ENCODE results near the gene RNF128. TPM values are rescaled to one million over a fixed set of nuclear protein-coding genes. Genes with fewer than 3 reads are reported as not detected.

Gene RNF128, protein sequence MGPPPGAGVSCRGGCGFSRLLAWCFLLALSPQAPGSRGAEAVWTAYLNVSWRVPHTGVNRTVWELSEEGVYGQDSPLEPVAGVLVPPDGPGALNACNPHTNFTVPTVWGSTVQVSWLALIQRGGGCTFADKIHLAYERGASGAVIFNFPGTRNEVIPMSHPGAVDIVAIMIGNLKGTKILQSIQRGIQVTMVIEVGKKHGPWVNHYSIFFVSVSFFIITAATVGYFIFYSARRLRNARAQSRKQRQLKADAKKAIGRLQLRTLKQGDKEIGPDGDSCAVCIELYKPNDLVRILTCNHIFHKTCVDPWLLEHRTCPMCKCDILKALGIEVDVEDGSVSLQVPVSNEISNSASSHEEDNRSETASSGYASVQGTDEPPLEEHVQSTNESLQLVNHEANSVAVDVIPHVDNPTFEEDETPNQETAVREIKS
- 10 to 100 TPM in 1 of 2 donors, 1 to 10 TPM in 1; 3.7 to 23.1 TPM for total RNA-seq

DNA sequence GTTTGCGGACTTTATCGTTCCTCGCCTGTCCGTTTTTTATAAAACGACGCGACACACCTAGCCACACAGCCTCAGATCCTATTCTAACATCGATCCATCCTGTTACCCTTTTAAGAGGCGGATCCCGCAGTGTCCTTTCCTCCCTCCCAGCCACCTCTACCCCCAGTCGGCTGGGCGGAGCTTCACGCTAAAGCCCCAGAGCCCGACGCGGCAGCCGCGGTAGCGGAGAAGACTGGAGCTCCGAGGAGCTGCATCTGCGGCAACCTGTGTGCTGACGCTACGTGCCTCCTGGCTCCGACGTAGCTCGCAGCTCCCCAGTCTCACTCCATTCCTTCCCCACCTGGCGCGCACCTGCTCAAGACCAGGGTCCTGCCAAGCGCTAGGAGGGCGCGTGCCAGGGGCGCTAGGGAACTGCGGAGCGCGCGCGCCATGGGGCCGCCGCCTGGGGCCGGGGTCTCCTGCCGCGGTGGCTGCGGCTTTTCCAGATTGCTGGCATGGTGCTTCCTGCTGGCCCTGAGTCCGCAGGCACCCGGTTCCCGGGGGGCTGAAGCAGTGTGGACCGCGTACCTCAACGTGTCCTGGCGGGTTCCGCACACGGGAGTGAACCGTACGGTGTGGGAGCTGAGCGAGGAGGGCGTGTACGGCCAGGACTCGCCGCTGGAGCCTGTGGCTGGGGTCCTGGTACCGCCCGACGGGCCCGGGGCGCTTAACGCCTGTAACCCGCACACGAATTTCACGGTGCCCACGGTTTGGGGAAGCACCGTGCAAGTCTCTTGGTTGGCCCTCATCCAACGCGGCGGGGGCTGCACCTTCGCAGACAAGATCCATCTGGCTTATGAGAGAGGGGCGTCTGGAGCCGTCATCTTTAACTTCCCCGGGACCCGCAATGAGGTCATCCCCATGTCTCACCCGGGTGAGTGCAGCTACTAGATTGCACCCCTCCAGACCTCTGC lies at the start of gene RNF128:
Gene RNF128 (plus strand): TSS at position 217 of the 953 bp plus-strand sequence. CDS start 213 bp downstream, at position 430.

DNA sequence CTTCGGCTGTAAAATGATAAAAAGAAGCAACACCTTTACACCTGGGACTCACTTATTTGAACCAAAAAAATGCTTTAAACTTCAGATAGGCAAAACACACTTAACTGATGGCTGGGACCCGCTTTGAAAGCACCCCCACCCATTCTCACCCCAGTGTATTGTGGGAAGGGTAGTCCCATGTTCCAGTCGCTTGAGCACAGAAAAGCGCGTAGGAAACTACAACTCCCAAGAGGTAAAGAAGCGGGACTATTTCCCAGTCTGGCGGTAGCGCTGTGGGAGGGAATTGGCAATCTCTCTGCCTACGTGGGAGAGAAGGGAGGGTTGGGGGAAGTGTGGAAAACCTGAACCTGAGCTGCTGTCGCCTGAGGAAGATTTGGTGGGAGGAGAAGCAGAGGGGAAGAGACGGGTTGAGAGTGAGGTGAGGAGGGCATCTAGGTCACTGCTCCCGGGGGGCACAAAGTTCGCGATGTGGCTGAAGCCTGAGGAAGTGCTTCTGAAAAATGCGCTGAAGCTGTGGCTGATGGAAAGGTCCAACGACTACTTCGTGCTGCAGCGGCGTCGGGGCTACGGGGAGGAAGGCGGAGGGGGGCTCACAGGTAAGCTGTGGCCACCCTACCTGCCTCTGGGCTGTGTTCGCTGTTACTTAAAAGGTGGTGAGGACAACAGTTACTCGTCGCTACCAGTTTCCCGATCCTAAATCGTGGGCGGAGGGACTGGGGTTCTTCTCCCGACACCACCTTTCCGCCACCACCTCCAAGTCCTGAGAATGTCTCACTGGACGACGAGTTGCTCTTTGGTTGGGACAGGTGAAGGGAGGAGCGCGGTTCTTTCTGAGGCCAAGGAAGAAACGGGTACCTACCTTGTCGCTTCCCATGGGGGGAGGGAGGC lies 76.1 kb downstream of the RNF128 start, which contains the start of gene TBC1D8B:
Gene TBC1D8B (plus strand): TSS at position 286 of the 888 bp plus-strand sequence. CDS start 181 bp downstream, at position 467.

Other genes with a start within 250 kb of the RNF128 start
- gene RADX, start 114.7 kb upstream of the RNF128 start, total RNA-seq = 10 to 100 TPM in 1 of 2 donors, 1 to 10 TPM in 1; 7.0 to 10.3 TPM
- gene TBC1D8B, start 76.0 kb downstream of the RNF128 start, total RNA-seq = 1 to 10 TPM; 3.0 to 4.8 TPM
- not detected for gene RIPPLY1, start 176.6 kb downstream of the RNF128 start, total RNA-seq
- gene CLDN2, start 193.7 kb downstream of the RNF128 start, total RNA-seq = not detected